Right renal pelvis (tissue), 4 donors: ENCODE data around the gene MEDAG. TPM values are rescaled to one million over a fixed set of nuclear protein-coding genes. Genes with fewer than 3 reads are reported as not detected.

Source experiments
- DNase-seq, 4 donors: peaks; one replicate each; pipeline ENCODE4 v3.0.0-alpha.2; 2013; ENCODE audit warnings: low read depth in 4 of 4, low spot score in 3 of 4, missing footprints in 1 of 4
- polyA plus RNA-seq, 4 donors: library from polyadenylated mRNA; unstranded; fragments of 120-200 nt; gene quantifications; one replicate each; pipeline ENCODE4 v1.2.1, GENCODE V29; 2013; ENCODE audit not compliant: insufficient read length in 4 of 4

The MEDAG gene
- polyA plus RNA-seq, 4 donors, result 0.90 to 2.2 (median 1.1) TPM

DNA sequence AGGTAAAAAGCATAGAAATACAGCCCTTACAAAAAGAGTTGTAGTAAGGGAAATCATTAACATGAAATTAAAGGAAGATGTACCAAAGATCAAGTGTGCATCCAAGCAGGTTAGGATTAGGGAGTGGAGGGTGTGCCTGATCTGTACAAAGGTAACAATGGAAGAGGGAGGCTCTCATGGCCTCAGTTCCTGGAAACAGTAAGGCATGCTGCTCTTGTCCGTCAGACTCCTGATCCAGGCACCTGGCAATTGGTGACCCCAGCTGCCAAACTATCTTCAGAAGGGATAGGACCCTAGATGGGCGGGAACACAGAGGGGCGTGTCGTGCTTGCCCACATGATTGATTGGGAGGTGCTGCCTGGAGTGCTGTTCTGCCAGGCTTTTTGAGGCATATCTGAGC lies 30.9 kb downstream of the MEDAG start:
- DNase-seq, result no peak

DNA sequence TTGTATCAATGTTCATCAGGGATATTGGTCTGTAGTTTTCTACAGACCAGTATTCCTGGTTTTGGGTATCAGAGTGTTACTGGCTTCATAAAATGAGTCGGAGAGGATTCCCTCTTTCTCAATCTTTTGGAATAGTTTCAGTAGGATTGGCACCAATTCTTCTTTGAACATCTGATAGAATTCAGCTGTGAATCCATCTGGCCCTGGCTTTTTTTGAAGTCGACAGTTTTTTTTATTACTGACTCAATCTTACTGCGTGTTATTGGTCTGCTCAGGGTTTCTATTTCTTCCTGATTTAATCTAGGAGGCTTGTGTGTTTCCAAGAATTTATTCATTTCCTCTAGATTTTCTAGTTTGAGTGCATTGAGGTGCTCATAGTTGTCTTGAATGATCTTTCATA lies 37.8 kb downstream of the MEDAG start:
- no peak for DNase-seq

DNA sequence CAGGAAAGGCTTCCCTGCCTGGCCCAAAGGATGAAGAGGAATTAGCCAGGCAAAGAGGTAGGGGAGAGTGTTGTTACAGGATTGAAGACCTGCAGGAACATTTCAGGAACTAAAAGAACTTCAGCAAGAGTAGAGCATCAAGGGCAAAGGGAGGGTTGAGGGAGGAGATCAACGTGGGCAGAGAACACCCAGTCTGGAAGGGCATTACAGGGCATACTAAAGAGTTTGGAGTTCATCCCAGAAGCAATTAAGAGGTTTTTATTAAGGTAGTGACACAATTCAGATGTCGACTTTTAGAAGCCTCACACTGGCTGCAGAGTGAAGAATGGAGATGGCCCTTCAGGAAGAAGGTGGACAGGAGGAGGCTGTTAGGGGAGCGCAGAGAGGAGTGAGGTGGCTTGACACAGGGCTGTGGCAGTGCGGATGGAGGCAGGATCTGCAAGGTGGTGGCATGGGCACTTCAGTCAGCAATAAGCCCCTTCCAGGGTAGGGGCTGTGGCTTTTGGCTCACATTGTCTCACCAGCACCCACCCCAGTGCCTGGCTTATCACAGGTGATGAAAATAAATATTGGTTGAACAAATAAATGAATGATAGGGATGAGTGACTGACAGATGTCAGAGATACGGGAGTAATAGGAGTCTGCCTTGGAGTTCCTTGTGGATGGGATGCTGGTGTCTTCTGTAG lies 51.3 kb downstream of the MEDAG start:
- no peak for DNase-seq

DNA sequence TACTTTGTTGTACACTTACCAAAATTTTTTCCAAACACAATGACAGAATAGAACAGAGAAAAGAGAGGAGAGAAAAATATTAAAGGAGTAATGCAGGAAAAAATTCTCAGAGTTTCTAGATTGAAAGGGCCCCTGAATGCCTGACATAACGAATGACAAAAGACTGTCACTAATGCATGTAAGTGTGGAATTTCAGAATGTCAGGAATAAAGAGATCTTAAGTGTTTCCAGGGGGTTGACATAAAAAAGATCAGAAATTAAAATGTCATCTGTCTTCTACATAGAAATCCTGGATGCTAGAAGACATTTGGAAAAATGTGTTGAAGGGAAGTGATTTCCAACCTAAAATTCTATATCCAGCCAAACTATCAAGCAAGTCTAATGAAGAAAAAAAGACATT lies 53.6 kb downstream of the MEDAG start:
- DNase-seq, result no peak

DNA sequence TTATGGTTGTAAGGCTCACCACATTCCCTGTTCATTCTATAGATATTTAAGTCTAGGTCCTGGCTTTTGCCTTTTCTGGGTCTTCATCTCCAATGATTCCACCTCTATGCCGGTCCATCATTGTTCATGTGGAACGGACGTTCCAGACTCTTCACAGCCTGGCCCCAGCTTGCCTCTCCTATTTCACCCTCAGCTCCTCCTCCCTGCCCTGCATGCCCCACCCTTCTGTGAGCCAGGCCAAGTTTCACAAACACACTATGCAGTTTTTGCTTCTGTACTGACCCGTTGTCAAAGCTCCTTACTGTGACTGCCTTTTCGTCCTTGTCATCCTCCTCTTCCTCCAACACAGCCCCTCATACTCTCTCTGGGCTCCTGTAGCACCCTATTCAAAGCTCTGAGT lies 57.7 kb downstream of the MEDAG start:
- DNase-seq, result no peak

DNA sequence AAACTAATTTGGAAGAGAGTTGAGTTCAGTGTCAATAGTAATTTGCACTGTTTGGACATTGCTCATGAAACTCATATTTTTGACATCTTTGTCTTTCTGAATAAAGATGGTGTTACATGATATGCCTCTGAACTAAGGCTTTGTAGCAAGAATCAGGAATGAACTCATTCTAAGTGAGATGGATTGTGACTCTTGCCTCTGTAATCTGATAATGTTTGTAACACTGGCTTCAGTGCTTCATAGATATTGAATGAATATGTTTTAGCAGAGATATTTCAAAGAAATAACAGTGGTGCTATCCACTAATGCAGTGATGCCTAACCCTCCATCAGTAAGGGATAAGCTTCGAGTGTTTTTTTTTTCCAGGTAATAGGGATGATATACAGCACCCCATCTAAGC lies 59.3 kb downstream of the MEDAG start:
- DNase-seq, result no peak

DNA sequence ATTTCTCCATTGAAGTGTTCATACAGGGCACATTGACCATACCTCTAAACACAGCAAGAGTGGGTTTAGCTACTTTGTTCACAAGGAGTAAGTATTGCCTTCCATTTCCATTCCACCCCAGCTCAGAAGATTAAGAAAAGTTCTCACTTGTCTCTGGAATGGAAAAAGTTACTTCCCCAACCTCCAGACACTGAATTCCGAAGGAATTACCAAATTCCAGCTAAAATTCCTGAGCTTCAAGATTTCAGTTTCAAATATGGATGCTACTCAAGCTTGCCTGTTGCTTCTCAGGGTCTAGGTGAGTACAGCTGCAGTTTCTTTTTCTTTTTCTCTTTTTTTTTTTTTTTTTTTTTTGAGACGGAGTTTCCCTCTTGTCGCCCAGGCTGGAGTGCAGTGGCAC lies 60.0 kb downstream of the MEDAG start:
- no peak for DNase-seq

DNA sequence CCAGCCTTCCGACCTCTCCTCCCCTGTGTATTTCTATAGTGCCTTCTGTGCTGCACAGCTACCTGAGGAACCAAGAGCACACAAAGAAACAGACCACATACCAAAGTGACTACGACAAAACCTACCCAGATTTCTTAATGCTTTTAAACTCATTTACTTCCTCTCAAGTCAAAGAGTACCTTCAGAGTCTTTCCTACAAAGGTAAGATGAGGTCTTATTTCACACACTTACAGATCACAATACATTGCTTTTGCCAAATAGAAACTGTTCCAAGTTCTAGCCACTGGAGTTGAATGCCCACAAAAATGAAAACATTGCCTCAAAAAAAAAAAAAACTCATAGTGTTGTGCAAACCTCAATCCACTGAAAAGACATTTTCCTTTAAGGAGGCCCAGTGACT lies 62.8 kb downstream of the MEDAG start:
- DNase-seq, result no peak

DNA sequence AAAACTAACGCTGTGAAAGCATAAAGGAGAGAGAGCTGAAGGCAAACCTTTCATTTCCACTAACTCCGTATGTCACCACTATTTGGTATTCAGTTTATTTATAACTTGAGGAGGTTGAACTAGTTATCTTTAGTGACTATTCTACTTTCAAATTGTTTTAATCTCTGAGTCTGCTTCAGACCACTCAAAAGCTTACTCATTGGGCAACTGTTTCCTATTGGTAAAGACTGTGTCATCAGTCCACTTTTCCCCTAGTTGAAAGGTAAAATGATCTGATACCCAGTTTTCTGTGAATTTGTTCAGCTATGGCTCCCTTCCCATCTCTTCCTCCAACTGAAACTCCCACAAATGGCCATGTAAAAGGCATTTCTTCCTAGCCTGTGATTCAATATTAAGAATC lies 65.5 kb downstream of the MEDAG start:
- DNase-seq, result no peak

DNA sequence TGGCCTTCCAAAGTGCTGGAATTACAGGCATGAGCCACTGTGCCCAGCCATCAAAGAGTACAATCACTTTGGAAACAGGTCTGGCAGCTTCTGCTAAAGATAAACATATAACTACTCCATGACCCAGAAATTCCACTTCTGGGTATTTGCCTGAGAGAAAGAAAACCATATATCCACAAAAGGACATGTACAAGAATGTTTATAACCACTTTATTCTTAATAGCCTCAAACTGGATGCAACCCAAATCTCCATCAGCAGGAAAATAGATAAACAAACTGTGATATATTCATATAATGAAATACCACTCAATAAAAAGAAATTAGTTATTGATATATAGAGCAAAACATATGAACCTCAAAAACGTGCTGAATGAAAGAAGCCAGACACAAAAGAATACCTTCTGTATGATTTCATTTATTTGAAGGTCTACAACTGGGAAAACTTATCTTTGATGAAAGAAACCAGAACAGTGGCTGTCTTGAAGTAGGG lies 66.9 kb downstream of the MEDAG start:
- no peak for DNase-seq

DNA sequence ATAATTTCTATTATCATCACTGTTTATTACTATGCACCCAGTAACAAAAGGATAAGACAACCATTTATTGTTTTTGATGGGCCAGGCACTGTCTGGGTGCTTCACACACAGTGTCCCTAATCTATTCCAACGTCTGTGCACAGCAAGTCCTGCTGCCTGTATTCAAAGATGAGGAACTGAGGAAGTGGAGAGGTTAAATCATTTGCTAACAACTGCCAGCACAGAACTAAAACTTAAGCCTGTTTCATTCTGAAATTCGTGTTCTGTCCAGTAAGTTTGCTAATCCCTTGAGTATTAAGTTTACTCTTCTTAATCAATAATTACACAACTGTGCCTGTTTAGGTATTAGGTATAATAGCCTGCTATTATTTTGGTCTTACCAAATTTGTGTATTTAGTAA lies 68.3 kb downstream of the MEDAG start:
- DNase-seq, result no peak

Other genes starting within 250 kb of the MEDAG start
- 1 to 10 TPM; 3.6 to 5.6 (median 5.0) TPM for gene ALOX5AP, start 170.7 kb upstream of the MEDAG start, polyA plus RNA-seq
- 1 to 10 TPM; 1.9 to 3.2 (median 2.1) TPM for gene TEX26, start 26.4 kb downstream of the MEDAG start, polyA plus RNA-seq